ENCODE measurements around the gene PPP1R27. TPM values are rescaled to one million over a fixed set of nuclear protein-coding genes. Genes with fewer than 3 reads are reported as not detected.

The PPP1R27 gene
- total and polyA plus RNA-seq, 8 donors, result 0.19 to 1.5 (median 1.1) TPM; not detected in 5

- H3K4me3 ChIP-seq, result no peak overlapping the region
- no peak for FAIRE-seq
- TF ChIP-seq, protein P1, sequence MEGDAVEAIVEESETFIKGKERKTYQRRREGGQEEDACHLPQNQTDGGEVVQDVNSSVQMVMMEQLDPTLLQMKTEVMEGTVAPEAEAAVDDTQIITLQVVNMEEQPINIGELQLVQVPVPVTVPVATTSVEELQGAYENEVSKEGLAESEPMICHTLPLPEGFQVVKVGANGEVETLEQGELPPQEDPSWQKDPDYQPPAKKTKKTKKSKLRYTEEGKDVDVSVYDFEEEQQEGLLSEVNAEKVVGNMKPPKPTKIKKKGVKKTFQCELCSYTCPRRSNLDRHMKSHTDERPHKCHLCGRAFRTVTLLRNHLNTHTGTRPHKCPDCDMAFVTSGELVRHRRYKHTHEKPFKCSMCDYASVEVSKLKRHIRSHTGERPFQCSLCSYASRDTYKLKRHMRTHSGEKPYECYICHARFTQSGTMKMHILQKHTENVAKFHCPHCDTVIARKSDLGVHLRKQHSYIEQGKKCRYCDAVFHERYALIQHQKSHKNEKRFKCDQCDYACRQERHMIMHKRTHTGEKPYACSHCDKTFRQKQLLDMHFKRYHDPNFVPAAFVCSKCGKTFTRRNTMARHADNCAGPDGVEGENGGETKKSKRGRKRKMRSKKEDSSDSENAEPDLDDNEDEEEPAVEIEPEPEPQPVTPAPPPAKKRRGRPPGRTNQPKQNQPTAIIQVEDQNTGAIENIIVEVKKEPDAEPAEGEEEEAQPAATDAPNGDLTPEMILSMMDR (IDR thresholded peaks at IDR 0.05), result no peak
Measured at GRCh38 chr17:81794074-81794476, 40.8 kb downstream of the PPP1R27 start.

DNA sequence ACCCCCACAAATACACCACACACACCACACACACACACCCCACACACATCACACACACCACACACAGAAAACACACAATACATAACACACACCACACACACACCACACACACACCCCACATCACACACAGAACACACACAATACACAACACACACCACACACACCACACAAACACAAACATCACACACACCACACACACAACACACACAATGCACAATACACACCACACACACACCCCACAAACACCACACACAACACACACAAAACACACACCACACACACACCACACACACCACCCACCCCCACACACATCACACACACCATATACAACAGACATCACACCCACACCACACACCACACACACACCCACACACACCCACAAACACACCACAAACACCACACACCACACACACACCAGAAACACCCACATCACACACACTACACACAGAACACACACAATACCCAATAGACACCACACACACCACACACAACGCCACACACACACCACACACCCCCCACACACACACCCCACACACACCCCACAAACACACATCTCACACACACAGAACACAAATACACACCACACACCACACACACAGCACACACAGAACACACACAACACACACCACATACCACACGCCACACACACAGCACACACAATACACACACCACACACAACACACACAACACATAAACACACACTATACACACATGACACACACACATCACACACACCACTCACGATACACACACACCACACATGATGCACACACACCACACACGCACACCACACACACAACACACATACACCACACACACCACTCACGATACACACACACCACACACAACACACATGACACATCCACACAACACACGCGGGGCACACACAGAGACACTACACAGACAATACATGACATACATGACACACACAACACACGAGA is 41.9 kb downstream of the PPP1R27 start:
- intact Hi-C loops (cut with DNase I), result no loop called here
- Histone ChIP-seq H3K27me3 (no peaks in the 10 kb centered on the region), H3K27ac (no peak overlapping the region), H3K4me1 (no peaks in the 10 kb centered on the region), H3K9me3 (no peaks in the 10 kb centered on the region), H3K36me3 (no peaks in the 10 kb centered on the region), H3K4me3 (no peak overlapping the region)
- DNase-seq, result no peak
- TF ChIP-seq, protein P1 (IDR thresholded peaks at IDR 0.05), result no peak
- WGBS, 2 donors, result 69 to 79% methylated on average over 8 of the region's 8 CpGs
- no peak for ATAC-seq
- FAIRE-seq, result no peak

More at GRCh38 chr17:81794074-81794476, 40.8 kb downstream of the PPP1R27 start:
- 88 to 92% methylated on average over 3 of the region's 3 CpGs for WGBS, 2 donors
- Histone ChIP-seq H3K36me3 (no peaks in the 10 kb centered on the region), H3K27ac (no peak overlapping the region), H3K9me3 (no peaks in the 10 kb centered on the region), H3K4me1 (no peaks in the 10 kb centered on the region), H3K27me3 (no peaks in the 10 kb centered on the region)
- intact Hi-C loops (cut with DNase I), result no loop called here
- no peak for ATAC-seq
- no peak for DNase-seq

Other genes with a start within 250 kb of the PPP1R27 start
- 10 to 100 TPM; 32.8 to 54.8 (median 36.4) TPM for gene NPLOC4, start 197.9 kb downstream of the PPP1R27 start, total RNA-seq
- gene NPLOC4, start 197.9 kb downstream of the PPP1R27 start, polyA plus RNA-seq, result 10 to 100 TPM; 32.5 to 34.8 TPM
- gene TSPAN10, start 197.9 kb downstream of the PPP1R27 start, total RNA-seq, result 1 to 10 TPM in 2 of 6 donors, under 1 TPM in 4; 0.24 to 1.5 (median 0.84) TPM
- gene TSPAN10, start 197.9 kb downstream of the PPP1R27 start, polyA plus RNA-seq, result 1 to 10 TPM; 2.0 to 2.2 TPM
- under 1 TPM in 2 of 6 donors, not detected in 4; 0.31 to 0.37 TPM for gene PDE6G, start 178.5 kb downstream of the PPP1R27 start, total RNA-seq
- gene PDE6G, start 178.5 kb downstream of the PPP1R27 start, polyA plus RNA-seq, result under 1 TPM; 0.47 to 0.49 TPM
- 10 to 100 TPM in 5 of 6 donors, 1 to 10 TPM in 1; 9.4 to 19.6 (median 13.8) TPM for gene OXLD1, start 168.4 kb downstream of the PPP1R27 start, total RNA-seq
- gene OXLD1, start 168.4 kb downstream of the PPP1R27 start, polyA plus RNA-seq, result 10 to 100 TPM; 48.2 to 57.2 TPM
- 10 to 100 TPM in 1 of 6 donors, 1 to 10 TPM in 5; 2.9 to 11.0 (median 5.6) TPM for gene CCDC137, start 168.3 kb downstream of the PPP1R27 start, total RNA-seq
- gene CCDC137, start 168.3 kb downstream of the PPP1R27 start, polyA plus RNA-seq, result 10 to 100 TPM; 12.5 to 50.4 TPM
- 10 to 100 TPM; 10.5 to 18.3 (median 13.1) TPM for gene ARL16, start 151.3 kb downstream of the PPP1R27 start, total RNA-seq
- 100 to 1,000 TPM; 102 to 119 TPM for gene ARL16, start 151.3 kb downstream of the PPP1R27 start, polyA plus RNA-seq
- gene HGS, start 151.0 kb downstream of the PPP1R27 start, total RNA-seq, result 10 to 100 TPM; 39.3 to 56.6 (median 43.0) TPM
- gene HGS, start 151.0 kb downstream of the PPP1R27 start, polyA plus RNA-seq, result 100 to 1,000 TPM; 135 to 174 TPM
- gene MRPL12, start 131.7 kb downstream of the PPP1R27 start, total RNA-seq, result 10 to 100 TPM; 18.1 to 46.6 (median 23.7) TPM
- 10 to 100 TPM; 48.8 to 98.7 TPM for gene MRPL12, start 131.7 kb downstream of the PPP1R27 start, polyA plus RNA-seq
- 10 to 100 TPM; 12.0 to 40.1 (median 17.3) TPM for gene SLC25A10, start 122.8 kb downstream of the PPP1R27 start, total RNA-seq
- 10 to 100 TPM; 34.6 to 55.8 TPM for gene SLC25A10, start 122.8 kb downstream of the PPP1R27 start, polyA plus RNA-seq
- gene GCGR, start 30.9 kb downstream of the PPP1R27 start, total RNA-seq, result 1 to 10 TPM in 2 of 6 donors, under 1 TPM in 3, not detected in 1; 0.28 to 2.1 (median 0.79) TPM
- gene GCGR, start 30.9 kb downstream of the PPP1R27 start, polyA plus RNA-seq, result 10 to 100 TPM in 1 of 2 donors, 1 to 10 TPM in 1; 7.3 to 22.7 TPM
- 10 to 100 TPM; 28.9 to 64.0 (median 50.2) TPM for gene MCRIP1, start 1.8 kb downstream of the PPP1R27 start, total RNA-seq
- 100 to 1,000 TPM; 133 to 203 TPM for gene MCRIP1, start 1.8 kb downstream of the PPP1R27 start, polyA plus RNA-seq
- gene P4HB, start 25.5 kb upstream of the PPP1R27 start, total RNA-seq, result 1,000 to 10,000 TPM; 1,057 to 2,130 (median 1,556) TPM
- gene P4HB, start 25.5 kb upstream of the PPP1R27 start, polyA plus RNA-seq, result 1,000 to 10,000 TPM in 1 of 2 donors, 100 to 1,000 TPM in 1; 876 to 1,399 TPM
- gene ARHGDIA, start 36.3 kb upstream of the PPP1R27 start, total RNA-seq, result 100 to 1,000 TPM in 5 of 6 donors, 10 to 100 TPM in 1; 99.5 to 170 (median 160) TPM
- gene ARHGDIA, start 36.3 kb upstream of the PPP1R27 start, polyA plus RNA-seq, result 100 to 1,000 TPM; 157 to 225 TPM
- 10 to 100 TPM; 14.4 to 27.8 (median 23.4) TPM for gene ALYREF, start 56.5 kb upstream of the PPP1R27 start, total RNA-seq
- 10 to 100 TPM; 10.3 to 22.6 TPM for gene ALYREF, start 56.5 kb upstream of the PPP1R27 start, polyA plus RNA-seq
- gene ANAPC11, start 56.7 kb upstream of the PPP1R27 start, total RNA-seq, result 10 to 100 TPM; 33.3 to 45.5 (median 42.5) TPM
- 100 to 1,000 TPM in 1 of 2 donors, 10 to 100 TPM in 1; 95.1 to 112 TPM for gene ANAPC11, start 56.7 kb upstream of the PPP1R27 start, polyA plus RNA-seq
- gene NPB, start 67.2 kb upstream of the PPP1R27 start, total RNA-seq, result under 1 TPM in 4 of 6 donors, not detected in 2; 0.19 to 0.62 (median 0.34) TPM
- gene NPB, start 67.2 kb upstream of the PPP1R27 start, polyA plus RNA-seq, result under 1 TPM; 0.34 to 0.45 TPM
- 10 to 100 TPM in 5 of 6 donors, 1 to 10 TPM in 1; 9.0 to 20.7 (median 15.0) TPM for gene PCYT2, start 76.3 kb upstream of the PPP1R27 start, total RNA-seq
- 10 to 100 TPM; 22.3 to 35.3 TPM for gene PCYT2, start 76.3 kb upstream of the PPP1R27 start, polyA plus RNA-seq
- 10 to 100 TPM in 5 of 6 donors, 1 to 10 TPM in 1; 9.6 to 18.1 (median 12.0) TPM for gene SIRT7, start 83.1 kb upstream of the PPP1R27 start, total RNA-seq
- 10 to 100 TPM; 33.8 to 40.2 TPM for gene SIRT7, start 83.1 kb upstream of the PPP1R27 start, polyA plus RNA-seq
- gene MAFG, start 92.7 kb upstream of the PPP1R27 start, total RNA-seq, result 10 to 100 TPM in 1 of 6 donors, 1 to 10 TPM in 5; 6.4 to 11.1 (median 8.0) TPM
- gene MAFG, start 92.7 kb upstream of the PPP1R27 start, polyA plus RNA-seq, result 1 to 10 TPM; 6.9 to 8.2 TPM
- gene PYCR1, start 102.2 kb upstream of the PPP1R27 start, total RNA-seq, result 100 to 1,000 TPM in 1 of 6 donors, 10 to 100 TPM in 5; 30.6 to 158 (median 52.3) TPM
- gene PYCR1, start 102.2 kb upstream of the PPP1R27 start, polyA plus RNA-seq, result 10 to 100 TPM; 25.4 to 36.9 TPM
- not detected for gene MYADML2, start 112.2 kb upstream of the PPP1R27 start, total RNA-seq
- gene MYADML2, start 112.2 kb upstream of the PPP1R27 start, polyA plus RNA-seq, result not detected
- under 1 TPM in 5 of 6 donors, not detected in 1; 0.14 to 0.44 (median 0.16) TPM for gene NOTUM, start 126.1 kb upstream of the PPP1R27 start, total RNA-seq
- under 1 TPM; 0.21 to 0.27 TPM for gene NOTUM, start 126.1 kb upstream of the PPP1R27 start, polyA plus RNA-seq
- gene ASPSCR1, start 142.6 kb upstream of the PPP1R27 start, total RNA-seq, result 10 to 100 TPM; 12.2 to 25.7 (median 16.2) TPM
- gene ASPSCR1, start 142.6 kb upstream of the PPP1R27 start, polyA plus RNA-seq, result 10 to 100 TPM; 70.8 to 78.8 TPM
- gene CENPX, start 187.8 kb upstream of the PPP1R27 start, total RNA-seq, result 10 to 100 TPM; 14.0 to 28.6 (median 16.4) TPM
- 10 to 100 TPM; 43.6 to 62.4 TPM for gene CENPX, start 187.8 kb upstream of the PPP1R27 start, polyA plus RNA-seq
- gene LRRC45, start 188.3 kb upstream of the PPP1R27 start, total RNA-seq, result 1 to 10 TPM; 5.3 to 9.9 (median 6.2) TPM
- gene LRRC45, start 188.3 kb upstream of the PPP1R27 start, polyA plus RNA-seq, result 10 to 100 TPM; 20.0 to 21.6 TPM
- 1 to 10 TPM in 5 of 6 donors, under 1 TPM in 1; 0.97 to 3.3 (median 1.9) TPM for gene RAC3, start 196.6 kb upstream of the PPP1R27 start, total RNA-seq
- 10 to 100 TPM in 1 of 2 donors, 1 to 10 TPM in 1; 6.0 to 12.6 TPM for gene RAC3, start 196.6 kb upstream of the PPP1R27 start, polyA plus RNA-seq
- 10 to 100 TPM; 34.8 to 87.4 (median 51.1) TPM for gene DCXR, start 202.6 kb upstream of the PPP1R27 start, total RNA-seq
- gene DCXR, start 202.6 kb upstream of the PPP1R27 start, polyA plus RNA-seq, result 100 to 1,000 TPM in 1 of 2 donors, 10 to 100 TPM in 1; 86.7 to 108 TPM
- gene RFNG, start 216.8 kb upstream of the PPP1R27 start, total RNA-seq, result 10 to 100 TPM; 18.2 to 30.8 (median 28.4) TPM
- gene RFNG, start 216.8 kb upstream of the PPP1R27 start, polyA plus RNA-seq, result 10 to 100 TPM; 57.9 to 59.1 TPM
- gene GPS1, start 216.8 kb upstream of the PPP1R27 start, total RNA-seq, result 10 to 100 TPM; 43.0 to 61.9 (median 49.1) TPM
- gene GPS1, start 216.8 kb upstream of the PPP1R27 start, polyA plus RNA-seq, result 100 to 1,000 TPM; 142 to 149 TPM
- gene DUS1L, start 230.8 kb upstream of the PPP1R27 start, total RNA-seq, result 10 to 100 TPM; 56.0 to 89.2 (median 63.7) TPM
- gene DUS1L, start 230.8 kb upstream of the PPP1R27 start, polyA plus RNA-seq, result 100 to 1,000 TPM; 138 to 186 TPM

Data from pancreas (tissue), 10 donors.